ENCODE results near the gene GYG1.

- no peak for TF ChIP-seq CTCF (IDR thresholded peaks at IDR 0.05)
- no peak for TF ChIP-seq REST (IDR thresholded peaks at IDR 0.05; ENCODE audit: insufficient read depth in 1 of 2, low read depth in 2 of 2, low read length in 1 of 2)
- no peak for TF ChIP-seq SIN3A (IDR thresholded peaks at IDR 0.05; ENCODE audit: borderline replicate concordance, insufficient read depth, low read depth, low read length)
Observed at GRCh38 chr3:148968321-148968720, 23.0 kb upstream of the GYG1 start.

All from Panc1 (cell line).